HG03060 (cell line): Measurements from ENCODE around the gene ST6GALNAC3.

Experiments used
- ATAC-seq: cut with Tn5 transposase; IDR thresholded peaks from one replicate; pipeline ENCODE4 v1.9.1; 2021; ENCODE audit warnings: low read depth, moderate number of reproducible peaks; ENCODE audit not compliant: unreplicated experiment

The ST6GALNAC3 gene

GRCh38 chr1:76137746-76138145 is 63.2 kb downstream of the ST6GALNAC3 start:
- no peak for ATAC-seq

GRCh38 chr1:76138217-76138616 is 63.7 kb downstream of the ST6GALNAC3 start:
- no peak for ATAC-seq

- ATAC-seq = no peak
Measured at GRCh38 chr1:76140227-76140626, 65.7 kb downstream of the ST6GALNAC3 start.

- no peak for ATAC-seq
Measured at GRCh38 chr1:76141929-76142328, 67.4 kb downstream of the ST6GALNAC3 start.

- no peak for ATAC-seq
Measured at GRCh38 chr1:76142771-76143540, 68.4 kb downstream of the ST6GALNAC3 start.

GRCh38 chr1:76144247-76144646 is 69.7 kb downstream of the ST6GALNAC3 start:
- no peak for ATAC-seq

- ATAC-seq = no peak
Measured at GRCh38 chr1:76145332-76145731, 70.8 kb downstream of the ST6GALNAC3 start.

- no peak for ATAC-seq
Measured at GRCh38 chr1:76146184-76146583, 71.6 kb downstream of the ST6GALNAC3 start.

- ATAC-seq = no peak
Measured at GRCh38 chr1:76147917-76148316, 73.4 kb downstream of the ST6GALNAC3 start.

GRCh38 chr1:76148460-76148859 is 73.9 kb downstream of the ST6GALNAC3 start:
- ATAC-seq = no peak

- ATAC-seq = no peak
Measured at GRCh38 chr1:76153841-76154205, 79.3 kb downstream of the ST6GALNAC3 start.

- ATAC-seq = peak; percentile 92
Measured at GRCh38 chr1:76154206-76154956, 79.8 kb downstream of the ST6GALNAC3 start.

GRCh38 chr1:76156987-76157386 is 82.4 kb downstream of the ST6GALNAC3 start:
- ATAC-seq = no peak

GRCh38 chr1:76158126-76158525 is 83.6 kb downstream of the ST6GALNAC3 start:
- no peak for ATAC-seq

- ATAC-seq = no peak
Measured at GRCh38 chr1:76160225-76160624, 85.7 kb downstream of the ST6GALNAC3 start.

- ATAC-seq = no peak
Measured at GRCh38 chr1:76161451-76161850, 86.9 kb downstream of the ST6GALNAC3 start.

GRCh38 chr1:76162254-76162653 is 87.7 kb downstream of the ST6GALNAC3 start:
- ATAC-seq = no peak

GRCh38 chr1:76164165-76164564 is 89.6 kb downstream of the ST6GALNAC3 start:
- ATAC-seq = no peak

- no peak for ATAC-seq
Measured at GRCh38 chr1:76170084-76170483, 95.5 kb downstream of the ST6GALNAC3 start.

GRCh38 chr1:76170513-76170912 is 96.0 kb downstream of the ST6GALNAC3 start:
- ATAC-seq = no peak

- no peak for ATAC-seq
Measured at GRCh38 chr1:76176000-76176399, 101.5 kb downstream of the ST6GALNAC3 start.

- no peak for ATAC-seq
Measured at GRCh38 chr1:76177615-76178014, 103.1 kb downstream of the ST6GALNAC3 start.
